Vagina (tissue), 2 donors: ENCODE data around the gene FAM9C.

ENCODE experiments used
- CTCF ChIP-seq, 3 experiments: fragments of 450-650 bp in 2 of 3; fragments of 200-600 bp in 1 of 3; sonication (generic) in 1 of 3; IDR thresholded peaks; one replicate each; pipeline ENCODE4 v1.5.1; 2017 to 2019; ENCODE audit warnings: antibody characterized with exemption in 3 of 3, mild to moderate bottlenecking in 2 of 3, moderate library complexity in 2 of 3
- POLR2A ChIP-seq, 2 donors: fragments of 450-650 bp; IDR thresholded peaks; one replicate each; pipeline ENCODE4 v1.6.1; 2017; ENCODE audit warnings: antibody characterized with exemption in 2 of 2, mild to moderate bottlenecking in 2 of 2, moderate library complexity in 2 of 2
- POLR2AphosphoS5 ChIP-seq, 2 donors: sonication (generic); formaldehyde crosslinking; IDR thresholded peaks; one replicate each; pipeline ENCODE4 v1.9.0; 2017; ENCODE audit warnings: antibody characterized with exemption in 2 of 2, mild to moderate bottlenecking in 2 of 2, low read depth in 1 of 2; ENCODE audit not compliant: insufficient read depth in 1 of 2

GRCh38 chrX:13069771-13070416 is 25.5 kb upstream of the FAM9C start:
- TF ChIP-seq CTCF (IDR thresholded peaks at IDR 0.05) (no peak), POLR2A (IDR thresholded peaks at IDR 0.05) (no peak), POLR2AphosphoS5 (IDR thresholded peaks at IDR 0.05; ENCODE audit: insufficient read depth in 1 of 2, low read depth in 1 of 2) (no peak)
